MCF 10A (cell line): ENCODE measurements around the gene DCLK1. TPM values are rescaled to one million over a fixed set of nuclear protein-coding genes. Genes with fewer than 3 reads are reported as not detected.

Experiments
- BruUV-seq: library from RNA; stranded (reverse); fragments of 400-500 nt; replicated peaks from 2 replicates; lab custom pipeline; 2021; lab: Mats Ljungman, UMichigan
- CTCF ChIA-PET: fragments of 300-600 bp; sonication (Branson Sonifier 250); formaldehyde crosslinking; extraction: SDS; loops from one replicate; lab custom pipeline; 2021; ENCODE audit warnings: antibody characterized with exemption, inconsistent platforms; lab: Yijun Ruan, JAX
- POLR2A ChIA-PET: fragments of 300-600, 350-650 bp; sonication (Branson Sonifier 250); formaldehyde crosslinking; extraction: SDS; loops from one replicate; lab custom pipeline; 2020; ENCODE audit warnings: antibody characterized with exemption, inconsistent platforms; lab: Yijun Ruan, JAX
- DNase-seq: peaks from one replicate; pipeline ENCODE4 v3.0.0-alpha.2; 2018; ENCODE audit not compliant: unreplicated experiment
- H3K27ac Mint-ChIP-seq: one replicate; pipeline ENCODE4 v1.8.0; 2022; ENCODE audit warnings: mild to moderate bottlenecking, low read depth, mixed read lengths; ENCODE audit not compliant: unreplicated experiment
- H3K27me3 Mint-ChIP-seq: one replicate; pipeline ENCODE4 v1.8.0; 2022; ENCODE audit warnings: mixed read lengths; ENCODE audit not compliant: insufficient read depth, unreplicated experiment
- H3K36me3 Mint-ChIP-seq: one replicate; pipeline ENCODE4 v1.8.0; 2022; ENCODE audit warnings: mild to moderate bottlenecking, moderate library complexity, mixed read lengths; ENCODE audit not compliant: insufficient read depth, unreplicated experiment
- H3K4me1 Mint-ChIP-seq: one replicate; pipeline ENCODE4 v1.8.0; 2022; ENCODE audit warnings: mixed read lengths; ENCODE audit not compliant: insufficient read depth, unreplicated experiment
- H3K4me3 Mint-ChIP-seq: one replicate; pipeline ENCODE4 v1.8.0; 2022; ENCODE audit warnings: mild to moderate bottlenecking, moderate library complexity, mixed read lengths; ENCODE audit not compliant: unreplicated experiment
- H3K9me3 Mint-ChIP-seq: one replicate; pipeline ENCODE4 v1.8.0; 2022; ENCODE audit warnings: mixed read lengths; ENCODE audit not compliant: unreplicated experiment
- intact Hi-C: fragments of 100-400 bp; cut with micrococcal nuclease; formaldehyde crosslinking; loops from 2 replicates; pipeline ENCODE4 v1.14.1; 2022
- total RNA-seq: library from RNA; stranded (reverse); gene quantifications from 2 replicates; pipeline ENCODE4 v1.2.3, GENCODE V29; 2022
- TF ChIP-seq, protein P1 (sequence below): fragments of 200-600 bp; IDR thresholded peaks from one replicate; pipeline ENCODE4 v1.8.0; 2022; ENCODE audit warnings: antibody characterized with exemption, mild to moderate bottlenecking; ENCODE audit not compliant: unreplicated experiment

DCLK1 gene
- total RNA-seq, 1 experiment from 2014 or later: 0.44 TPM

DNA sequence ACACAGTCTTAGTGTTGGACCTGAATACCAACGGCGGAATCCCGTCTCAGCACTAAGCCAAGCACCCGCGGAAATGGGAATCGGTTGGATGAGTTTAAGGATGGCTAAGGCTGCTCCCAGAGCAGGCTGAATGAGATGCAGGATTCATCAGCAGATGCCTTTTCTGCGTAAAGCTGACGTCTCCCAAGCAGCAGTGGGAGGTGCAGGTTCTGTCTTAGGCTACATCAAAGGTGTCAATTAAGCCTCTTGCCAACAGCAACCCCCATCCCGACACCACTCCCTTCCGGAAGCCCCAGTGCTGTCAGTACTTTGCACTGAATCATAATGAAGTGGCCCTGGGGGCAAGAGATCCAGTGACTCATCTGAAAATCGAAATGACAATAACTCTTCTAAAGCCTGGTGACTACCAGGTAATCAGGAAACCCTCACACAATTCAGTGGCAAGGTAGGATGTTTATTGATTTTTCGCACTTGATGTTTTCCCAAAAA lies 275.6 kb downstream of the DCLK1 start:
- peaks cover 3% of the 10 kb centered on the region for H3K9me3 Mint-ChIP-seq
- no TSS peak for BruUV-seq
- H3K4me1 Mint-ChIP-seq: peaks cover 12% of the 10 kb centered on the region
- H3K4me3 Mint-ChIP-seq: no peak overlapping the region
- no peaks in the 10 kb centered on the region for H3K36me3 Mint-ChIP-seq
- intact Hi-C loops: loop anchor here (10.0 kb wide), 1 partner anchor 99 kb away; no protein-coding TSS in a partner anchor
- H3K27me3 Mint-ChIP-seq: no peaks in the 10 kb centered on the region
- POLR2A ChIA-PET: no interaction called here
- no peak overlapping the region for H3K27ac Mint-ChIP-seq
- TF ChIP-seq, protein P1, sequence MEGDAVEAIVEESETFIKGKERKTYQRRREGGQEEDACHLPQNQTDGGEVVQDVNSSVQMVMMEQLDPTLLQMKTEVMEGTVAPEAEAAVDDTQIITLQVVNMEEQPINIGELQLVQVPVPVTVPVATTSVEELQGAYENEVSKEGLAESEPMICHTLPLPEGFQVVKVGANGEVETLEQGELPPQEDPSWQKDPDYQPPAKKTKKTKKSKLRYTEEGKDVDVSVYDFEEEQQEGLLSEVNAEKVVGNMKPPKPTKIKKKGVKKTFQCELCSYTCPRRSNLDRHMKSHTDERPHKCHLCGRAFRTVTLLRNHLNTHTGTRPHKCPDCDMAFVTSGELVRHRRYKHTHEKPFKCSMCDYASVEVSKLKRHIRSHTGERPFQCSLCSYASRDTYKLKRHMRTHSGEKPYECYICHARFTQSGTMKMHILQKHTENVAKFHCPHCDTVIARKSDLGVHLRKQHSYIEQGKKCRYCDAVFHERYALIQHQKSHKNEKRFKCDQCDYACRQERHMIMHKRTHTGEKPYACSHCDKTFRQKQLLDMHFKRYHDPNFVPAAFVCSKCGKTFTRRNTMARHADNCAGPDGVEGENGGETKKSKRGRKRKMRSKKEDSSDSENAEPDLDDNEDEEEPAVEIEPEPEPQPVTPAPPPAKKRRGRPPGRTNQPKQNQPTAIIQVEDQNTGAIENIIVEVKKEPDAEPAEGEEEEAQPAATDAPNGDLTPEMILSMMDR: no peak
- CTCF ChIA-PET: no interaction called here
- DNase-seq: peak; percentile 85

DNA sequence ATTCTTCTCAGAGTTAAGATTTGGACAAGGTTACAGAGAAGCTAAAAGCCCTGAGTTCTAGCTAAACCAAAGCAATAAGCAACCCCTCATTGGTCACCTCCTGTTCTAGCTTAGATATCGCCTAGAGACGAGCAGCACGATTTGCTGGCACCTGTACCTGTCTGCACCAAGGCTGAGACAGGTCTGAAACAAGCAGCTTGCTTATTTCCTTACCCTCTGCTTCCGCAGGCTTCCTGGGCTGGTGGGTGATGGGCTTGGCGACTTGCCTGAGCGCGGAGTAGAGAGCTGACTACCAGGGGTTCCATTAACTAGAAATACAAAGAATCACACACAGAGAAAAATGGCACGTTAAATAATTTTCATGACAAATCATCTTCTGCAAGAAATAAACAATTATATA lies 276.9 kb downstream of the DCLK1 start:
- ChIA-PET POLR2A (interaction anchor here (0.6 kb wide), 1 partner anchor 93 kb away, joined by 3 read pairs; no protein-coding TSS in a partner anchor), CTCF (interaction anchor here (0.6 kb wide), 1 partner anchor 101 kb away, joined by 3 read pairs; no protein-coding TSS in a partner anchor)
- H3K36me3 Mint-ChIP-seq: no peaks in the 10 kb centered on the region
- peak overlapping the region; percentile 28 for H3K27ac Mint-ChIP-seq
- H3K4me1 Mint-ChIP-seq: peaks cover 12% of the 10 kb centered on the region
- intact Hi-C loops: loop anchor here (10.0 kb wide), 1 partner anchor 101 kb away; no protein-coding TSS in a partner anchor
- no peak for DNase-seq
- no TSS peak for BruUV-seq
- H3K9me3 Mint-ChIP-seq: no peaks in the 10 kb centered on the region
- no peaks in the 10 kb centered on the region for H3K27me3 Mint-ChIP-seq
- H3K4me3 Mint-ChIP-seq: no peak overlapping the region
- TF ChIP-seq, protein P1: no peak

DNA sequence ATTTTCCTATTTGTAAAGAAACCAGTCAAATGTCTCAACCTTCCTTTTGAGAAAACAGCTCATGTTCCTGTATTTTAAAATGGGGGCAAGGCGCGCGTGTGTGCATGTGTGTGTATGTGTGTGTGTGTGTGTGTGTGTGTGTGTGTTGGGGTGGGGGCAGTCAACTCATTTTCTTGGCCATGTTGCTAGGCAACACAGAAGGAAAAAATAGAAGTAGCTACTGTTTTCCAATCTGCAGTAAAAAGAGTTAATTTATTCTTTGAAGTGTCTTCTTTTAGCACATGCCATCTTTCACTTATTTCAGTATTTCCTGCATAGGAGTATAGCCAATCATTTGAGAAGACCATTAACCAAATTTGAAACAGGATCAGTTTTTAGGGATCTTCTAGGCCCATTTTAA lies 279.3 kb downstream of the DCLK1 start:
- intact Hi-C loops: loop anchor here (10.0 kb wide), 1 partner anchor 103 kb away; no protein-coding TSS in a partner anchor
- Mint-ChIP-seq H3K4me1 (no peaks in the 10 kb centered on the region), H3K27me3 (no peaks in the 10 kb centered on the region), H3K36me3 (no peaks in the 10 kb centered on the region), H3K27ac (no peak overlapping the region), H3K9me3 (no peaks in the 10 kb centered on the region), H3K4me3 (no peak overlapping the region)
- TF ChIP-seq, protein P1: no peak
- DNase-seq: no peak
- ChIA-PET CTCF (interaction anchor here (0.9 to 1.4 kb wide), 2 partner anchors 8 to 34 kb away, joined by 3 to 6 read pairs; no protein-coding TSS in a partner anchor), POLR2A (no interaction called here)
- BruUV-seq: no TSS peak

DNA sequence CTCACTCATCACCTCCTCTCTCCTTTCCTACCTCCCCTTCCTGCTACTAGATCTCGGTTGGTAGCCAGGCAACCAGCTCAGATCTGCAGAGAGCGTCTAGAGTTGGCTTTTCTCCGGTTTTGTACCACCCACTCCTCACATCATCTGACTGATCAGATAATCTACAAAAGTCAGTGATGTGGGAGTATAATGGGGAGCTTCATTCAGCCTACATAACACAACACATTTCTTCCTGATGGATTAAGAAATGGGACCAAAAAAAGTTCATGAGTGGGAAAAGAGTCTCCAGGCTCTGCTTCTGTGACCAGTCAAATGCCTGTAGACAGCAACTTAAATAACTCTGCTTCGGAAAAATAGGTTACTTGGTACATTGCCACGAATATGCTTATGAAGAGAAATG lies 279.8 kb downstream of the DCLK1 start:
- Mint-ChIP-seq H3K36me3 (no peaks in the 10 kb centered on the region), H3K27me3 (no peaks in the 10 kb centered on the region), H3K4me1 (no peaks in the 10 kb centered on the region), H3K9me3 (no peaks in the 10 kb centered on the region), H3K4me3 (no peak overlapping the region), H3K27ac (no peak overlapping the region)
- POLR2A ChIA-PET: no interaction called here
- intact Hi-C loops: loop anchor here (10.0 kb wide), 1 partner anchor 103 kb away; no protein-coding TSS in a partner anchor
- TF ChIP-seq, protein P1: no peak
- no TSS peak for BruUV-seq
- CTCF ChIA-PET: interaction anchor here (0.9 to 1.4 kb wide), 2 partner anchors 8 to 33 kb away, joined by 3 to 6 read pairs; no protein-coding TSS in a partner anchor
- DNase-seq: no peak
